Measurements from ENCODE around the gene C17orf58.
"Not testable (repeated sequence)": the region's sequence is repeated elsewhere in the genome, so short reads cannot be mapped to it uniquely, and the experiment has no call there.

- TF ChIP-seq, protein P1, sequence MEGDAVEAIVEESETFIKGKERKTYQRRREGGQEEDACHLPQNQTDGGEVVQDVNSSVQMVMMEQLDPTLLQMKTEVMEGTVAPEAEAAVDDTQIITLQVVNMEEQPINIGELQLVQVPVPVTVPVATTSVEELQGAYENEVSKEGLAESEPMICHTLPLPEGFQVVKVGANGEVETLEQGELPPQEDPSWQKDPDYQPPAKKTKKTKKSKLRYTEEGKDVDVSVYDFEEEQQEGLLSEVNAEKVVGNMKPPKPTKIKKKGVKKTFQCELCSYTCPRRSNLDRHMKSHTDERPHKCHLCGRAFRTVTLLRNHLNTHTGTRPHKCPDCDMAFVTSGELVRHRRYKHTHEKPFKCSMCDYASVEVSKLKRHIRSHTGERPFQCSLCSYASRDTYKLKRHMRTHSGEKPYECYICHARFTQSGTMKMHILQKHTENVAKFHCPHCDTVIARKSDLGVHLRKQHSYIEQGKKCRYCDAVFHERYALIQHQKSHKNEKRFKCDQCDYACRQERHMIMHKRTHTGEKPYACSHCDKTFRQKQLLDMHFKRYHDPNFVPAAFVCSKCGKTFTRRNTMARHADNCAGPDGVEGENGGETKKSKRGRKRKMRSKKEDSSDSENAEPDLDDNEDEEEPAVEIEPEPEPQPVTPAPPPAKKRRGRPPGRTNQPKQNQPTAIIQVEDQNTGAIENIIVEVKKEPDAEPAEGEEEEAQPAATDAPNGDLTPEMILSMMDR (conservative IDR thresholded peaks at IDR 0.05; ENCODE audit: low read length): not testable (repeated sequence)
- not testable (repeated sequence) for TF ChIP-seq EZH2phosphoT487 (IDR thresholded peaks at IDR 0.05; ENCODE audit: borderline replicate concordance)
These were observed 24.5 kb upstream of the C17orf58 start for GRCh38 chr17:68020791-68021190.
